Testis (tissue), 3 donors: ENCODE data around the gene NUP35. TPM values are rescaled to one million over a fixed set of nuclear protein-coding genes. Genes with fewer than 3 reads are reported as not detected.

Source experiments
- DNase-seq: peaks from one replicate; pipeline ENCODE4 v3.0.0-alpha.2; 2019
- H3K27ac ChIP-seq, 2 donors: fragments of 200-600 bp; sonication (generic); one replicate each; pipeline ENCODE4 v1.5.1; 2019
- H3K27me3 ChIP-seq: fragments of 200-600 bp; sonication (generic); one replicate; pipeline ENCODE4 v1.5.1; 2019
- H3K36me3 ChIP-seq: fragments of 200-600 bp; sonication (generic); one replicate; pipeline ENCODE4 v1.5.1; 2017; ENCODE audit warnings: low read depth; ENCODE audit errors: missing control alignments
- H3K4me1 ChIP-seq: fragments of 200-600 bp; sonication (generic); one replicate; pipeline ENCODE4 v1.5.1; 2019
- H3K4me3 ChIP-seq, 2 donors: fragments of 200-600 bp; sonication (generic); one replicate each; pipeline ENCODE4 v1.5.1; 2017 to 2019
- H3K9me3 ChIP-seq: fragments of 200-600 bp; sonication (generic); one replicate; pipeline ENCODE4 v1.5.1; 2017
- POLR2A ChIP-seq: fragments of 450-650 bp; IDR thresholded peaks from one replicate; pipeline ENCODE4 v1.6.1; 2017; ENCODE audit warnings: antibody characterized with exemption, mild to moderate bottlenecking, moderate library complexity
- WGBS, 2 donors: methylation state at CpG; one replicate each; pipeline ENCODE4 v1.1.5; 2018; 5-methylcytosine and 5-hydroxymethylcytosine counted together
- intact Hi-C: fragments of 100-400 bp; cut with DNase I; formaldehyde crosslinking; loops from one replicate; pipeline ENCODE4 v1.15.1; 2023; ENCODE audit warnings: low total_unique reads
- polyA plus RNA-seq: library from polyadenylated mRNA; stranded (reverse); fragments of 350-450 nt; fragmentation: Illumina TruSeq; extraction: RNeasy Lipid Tissue Mini Kit (QIAGEN cat#74804); gene quantifications from one replicate; pipeline ENCODE4 v1.2.3, GENCODE V29; 2014; ENCODE audit warnings: low read depth, low replicate concordance; ENCODE audit not compliant: insufficient read depth
- total RNA-seq, 2 donors: library from RNA; depleted of rRNA; stranded (reverse); fragments of >200 nt; gene quantifications; one replicate each; pipeline ENCODE4 v1.2.3, GENCODE V29; 2016
- TF ChIP-seq, protein P1 (sequence below), 3 experiments: fragments of 450-650 bp in 2 of 3; fragments of 200-600 bp in 1 of 3; sonication (generic) in 1 of 3; IDR thresholded peaks; one replicate each; pipeline ENCODE4 v1.5.1; 2016 to 2019; ENCODE audit warnings: antibody characterized with exemption in 3 of 3, mild to moderate bottlenecking in 2 of 3, moderate library complexity in 1 of 3

Gene NUP35
- total and polyA plus RNA-seq, 3 donors from 2014 or later = 29.9 to 54.8 (median 35.9) TPM

GRCh38 chr2:183185534-183185933, 61.3 kb downstream of the NUP35 start:
- intact Hi-C loops = no loop called here
- TF ChIP-seq, protein P1, sequence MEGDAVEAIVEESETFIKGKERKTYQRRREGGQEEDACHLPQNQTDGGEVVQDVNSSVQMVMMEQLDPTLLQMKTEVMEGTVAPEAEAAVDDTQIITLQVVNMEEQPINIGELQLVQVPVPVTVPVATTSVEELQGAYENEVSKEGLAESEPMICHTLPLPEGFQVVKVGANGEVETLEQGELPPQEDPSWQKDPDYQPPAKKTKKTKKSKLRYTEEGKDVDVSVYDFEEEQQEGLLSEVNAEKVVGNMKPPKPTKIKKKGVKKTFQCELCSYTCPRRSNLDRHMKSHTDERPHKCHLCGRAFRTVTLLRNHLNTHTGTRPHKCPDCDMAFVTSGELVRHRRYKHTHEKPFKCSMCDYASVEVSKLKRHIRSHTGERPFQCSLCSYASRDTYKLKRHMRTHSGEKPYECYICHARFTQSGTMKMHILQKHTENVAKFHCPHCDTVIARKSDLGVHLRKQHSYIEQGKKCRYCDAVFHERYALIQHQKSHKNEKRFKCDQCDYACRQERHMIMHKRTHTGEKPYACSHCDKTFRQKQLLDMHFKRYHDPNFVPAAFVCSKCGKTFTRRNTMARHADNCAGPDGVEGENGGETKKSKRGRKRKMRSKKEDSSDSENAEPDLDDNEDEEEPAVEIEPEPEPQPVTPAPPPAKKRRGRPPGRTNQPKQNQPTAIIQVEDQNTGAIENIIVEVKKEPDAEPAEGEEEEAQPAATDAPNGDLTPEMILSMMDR (IDR thresholded peaks at IDR 0.05) = no peak
- no peak for TF ChIP-seq POLR2A

DNA sequence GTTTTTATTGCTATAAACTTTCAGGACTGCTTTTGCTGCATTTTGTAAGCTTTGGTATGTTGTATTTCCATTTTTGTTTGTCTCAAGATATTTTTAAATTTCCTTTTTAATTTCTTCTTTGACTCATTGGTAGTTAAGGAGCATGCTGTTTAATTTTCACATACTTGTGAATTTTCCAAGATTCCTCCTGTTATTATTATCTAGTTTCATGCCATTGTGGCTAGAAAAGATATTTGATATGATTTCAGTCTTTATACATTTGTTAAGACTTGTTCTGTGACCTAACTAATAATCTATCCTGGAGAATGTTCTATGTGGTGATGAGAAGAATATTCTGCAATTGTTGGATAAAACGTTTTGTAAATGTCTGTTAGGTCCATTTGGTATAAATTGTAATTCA, 62.1 kb downstream of the NUP35 start:
- Histone ChIP-seq H3K9me3 (no peaks in the 10 kb centered on the region), H3K4me3 (no peak overlapping the region), H3K27me3 (no peaks in the 10 kb centered on the region), H3K36me3 (no peaks in the 10 kb centered on the region), H3K4me1 (no peaks in the 10 kb centered on the region), H3K27ac (no peak overlapping the region)
- DNase-seq = no peak
- intact Hi-C loops = no loop called here
- TF ChIP-seq POLR2A = no peak
- TF ChIP-seq, protein P1 (IDR thresholded peaks at IDR 0.05) = no peak
- WGBS, 2 donors = 72 to 73% methylated on average over 1 of the region's 1 CpG

More at GRCh38 chr2:183185534-183185933, 61.3 kb downstream of the NUP35 start:
- DNase-seq = no peak
- Histone ChIP-seq H3K4me3 (no peak overlapping the region), H3K27ac (no peak overlapping the region), H3K36me3 (no peaks in the 10 kb centered on the region), H3K4me1 (no peaks in the 10 kb centered on the region), H3K27me3 (no peaks in the 10 kb centered on the region), H3K9me3 (no peaks in the 10 kb centered on the region)

GRCh38 chr2:183186766-183187165, 62.5 kb downstream of the NUP35 start:
- H3K36me3 ChIP-seq = no peaks in the 10 kb centered on the region
- DNase-seq = no peak
- 84 to 86% methylated on average over 1 of the region's 1 CpG for WGBS, 2 donors

DNA sequence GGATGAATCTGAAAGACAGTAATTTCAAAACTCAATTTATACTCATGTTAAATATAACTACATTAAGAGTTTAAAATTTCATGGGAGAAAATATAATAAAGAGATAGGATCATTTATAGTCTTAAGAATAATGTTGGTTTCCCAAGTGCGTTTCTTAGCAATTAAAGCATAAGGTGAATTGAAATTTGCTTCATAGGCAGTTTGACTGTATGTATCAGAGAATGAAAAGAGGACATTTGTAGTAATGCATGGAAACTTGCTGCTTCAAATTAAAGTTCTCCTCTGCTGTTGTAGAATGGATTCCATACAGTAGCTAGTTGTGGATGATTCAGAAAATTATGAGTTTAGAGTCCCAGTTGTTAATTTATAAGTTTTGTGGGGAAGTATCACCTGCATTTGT, 68.1 kb downstream of the NUP35 start:
- 81 to 98% methylated on average over 1 of the region's 1 CpG for WGBS, 2 donors
- Histone ChIP-seq H3K36me3 (no peaks in the 10 kb centered on the region), H3K27ac (no peak overlapping the region), H3K4me1 (no peaks in the 10 kb centered on the region), H3K27me3 (no peaks in the 10 kb centered on the region), H3K4me3 (no peak overlapping the region), H3K9me3 (no peaks in the 10 kb centered on the region)
- intact Hi-C loops = no loop called here
- no peak for TF ChIP-seq POLR2A
- TF ChIP-seq, protein P1 (IDR thresholded peaks at IDR 0.05) = no peak
- DNase-seq = no peak

More at GRCh38 chr2:183186766-183187165, 62.5 kb downstream of the NUP35 start:
- Histone ChIP-seq H3K4me3 (no peak overlapping the region), H3K27me3 (no peaks in the 10 kb centered on the region), H3K9me3 (no peaks in the 10 kb centered on the region), H3K4me1 (no peaks in the 10 kb centered on the region), H3K27ac (no peak overlapping the region)
- intact Hi-C loops = no loop called here
- TF ChIP-seq POLR2A = no peak
- TF ChIP-seq, protein P1 (IDR thresholded peaks at IDR 0.05) = no peak

- H3K27me3 ChIP-seq = no peaks in the 10 kb centered on the region
- intact Hi-C loops = no loop called here
- no peaks in the 10 kb centered on the region for H3K4me1 ChIP-seq
- H3K27ac ChIP-seq = no peak overlapping the region
- TF ChIP-seq POLR2A = no peak
- TF ChIP-seq, protein P1 (IDR thresholded peaks at IDR 0.05) = no peak
- no peak for DNase-seq
- H3K36me3 ChIP-seq = no peaks in the 10 kb centered on the region
- H3K9me3 ChIP-seq = no peaks in the 10 kb centered on the region
- 92 to 96% methylated on average over 2 of the region's 2 CpGs for WGBS, 2 donors
- H3K4me3 ChIP-seq = no peak overlapping the region
Measured at GRCh38 chr2:183193904-183194303, 69.7 kb downstream of the NUP35 start.
